Head of caudate nucleus (tissue), 42 donors: ENCODE results near the gene APOA1.

Source experiments
- DNase-seq, 42 donors: peaks; one replicate each; pipeline versions ENCODE4 v3.0.0 to v3.0.0-alpha.2; 2020 to 2021; ENCODE audit warnings: mixed read lengths in 7 of 42
- intact Hi-C: fragments of 100-400 bp; cut with DNase I; formaldehyde crosslinking; loops from one replicate; pipeline ENCODE4 v1.15.0; 2022

The APOA1 gene

GRCh38 chr11:116837231-116838091, at the start of gene APOA1:
Gene APOA1, minus strand, starts transcription at chr11:116837622. Its CDS starts 235 bp downstream, at chr11:116837387.
- DNase-seq, result no peak
- intact Hi-C loops, result no loop called here

DNA sequence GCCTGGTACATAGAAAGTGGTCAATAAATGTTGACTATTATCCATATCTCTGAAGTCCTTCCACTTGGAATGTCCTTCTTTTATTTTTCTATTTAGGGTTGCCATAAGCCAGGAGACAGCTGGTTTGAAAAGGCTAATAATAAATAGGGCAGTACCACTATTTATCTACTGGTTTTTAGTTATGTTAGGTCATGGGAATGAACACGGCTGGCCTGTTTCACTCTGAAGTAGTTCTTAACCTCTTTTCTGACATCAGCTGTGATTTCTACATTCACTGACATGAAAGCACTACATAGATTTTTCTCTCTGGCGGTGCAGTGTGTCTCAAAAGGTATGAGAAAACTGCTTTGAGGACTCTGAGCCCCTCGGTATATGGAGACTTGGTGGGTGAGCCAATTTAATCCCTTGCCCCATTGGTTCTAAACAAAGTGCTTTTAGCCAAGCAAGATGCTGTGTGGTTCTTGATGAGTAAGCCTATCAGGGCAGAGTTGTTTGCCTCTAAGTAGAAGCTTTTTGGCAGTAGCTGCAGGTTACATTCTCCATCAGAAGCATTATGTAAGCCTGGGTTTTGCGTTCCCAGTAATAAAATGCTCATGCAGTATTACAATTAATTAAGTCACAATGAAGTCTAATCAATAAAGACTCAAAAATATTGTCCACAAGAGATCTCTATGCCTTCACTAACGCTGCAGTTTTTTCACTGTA, 48.7 kb upstream of the APOA1 start:
- DNase-seq, result peak in 7 of 42 donors; percentile 35 to 66 (median 47)
- intact Hi-C loops, result no loop called here

GRCh38 chr11:116882386-116882785, 45.0 kb upstream of the APOA1 start:
- intact Hi-C loops, result no loop called here
- DNase-seq, result no peak

DNA sequence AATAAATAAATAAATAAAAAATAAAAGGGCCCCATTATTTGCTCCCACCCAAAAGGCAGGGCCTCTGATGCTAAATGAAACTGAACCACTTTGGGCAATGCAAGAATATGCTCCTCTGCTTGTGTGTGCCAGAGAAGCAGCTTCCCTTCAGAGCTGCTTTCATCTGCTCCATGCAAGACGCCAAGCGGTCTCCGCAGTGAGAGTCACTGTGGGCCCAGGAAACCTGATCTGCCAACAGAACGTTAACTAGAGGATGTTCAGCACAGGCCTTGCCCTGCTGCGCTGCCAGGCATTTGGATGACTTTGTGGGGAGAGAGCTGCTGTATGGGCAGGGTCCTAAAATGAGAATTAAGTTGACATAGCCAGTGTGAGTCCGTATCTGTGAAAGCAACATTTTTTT, 43.7 kb upstream of the APOA1 start:
- DNase-seq, result peak in 25 of 42 donors; percentile 26 to 73 (median 49)
- intact Hi-C loops, result no loop called here

- intact Hi-C loops, result loop anchor here (5.0 kb wide), 1 partner anchor 217 kb away; the partner anchor contains the start of gene SIK3
- DNase-seq, result peak in 10 of 42 donors; percentile 35 to 74 (median 50)
Observed at GRCh38 chr11:116879800-116880625, 42.6 kb upstream of the APOA1 start.

GRCh38 chr11:116876656-116877055, 39.2 kb upstream of the APOA1 start:
- DNase-seq, result no peak
- intact Hi-C loops, result loop anchor here (5.0 kb wide), 1 partner anchor 221 kb away; the partner anchor contains the start of gene SIK3

DNA sequence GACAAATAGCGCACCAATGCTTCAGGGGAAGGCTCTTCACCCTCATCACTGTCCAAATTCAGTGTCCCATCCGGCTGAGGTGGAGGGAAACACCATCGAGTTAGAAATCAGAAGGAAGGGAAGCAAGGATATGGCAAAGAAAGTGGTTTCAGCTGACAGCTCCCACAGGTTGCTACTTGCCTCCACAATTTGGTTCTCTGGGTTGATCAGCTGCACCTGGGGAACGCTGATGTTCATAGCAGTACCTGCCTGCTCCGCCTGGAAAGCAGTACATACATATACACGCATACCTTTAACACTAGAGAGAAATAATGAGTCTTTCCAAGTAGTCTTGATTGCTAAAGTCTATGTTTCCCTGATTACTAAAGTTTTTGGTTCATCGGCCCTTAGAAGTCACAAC, 37.8 kb upstream of the APOA1 start:
- intact Hi-C loops, result loop anchor here (5.0 kb wide), 1 partner anchor 222 kb away; the partner anchor contains the start of gene SIK3

GRCh38 chr11:116874251-116874650, 36.8 kb upstream of the APOA1 start:
- peak in 1 of 42 donors; percentile 45 for DNase-seq
- intact Hi-C loops, result no loop called here

More for the DNA sequence above, 37.8 kb upstream of the APOA1 start:
- no peak for DNase-seq

GRCh38 chr11:116873381-116873780, 36.0 kb upstream of the APOA1 start:
- no peak for DNase-seq
- intact Hi-C loops, result no loop called here

DNA sequence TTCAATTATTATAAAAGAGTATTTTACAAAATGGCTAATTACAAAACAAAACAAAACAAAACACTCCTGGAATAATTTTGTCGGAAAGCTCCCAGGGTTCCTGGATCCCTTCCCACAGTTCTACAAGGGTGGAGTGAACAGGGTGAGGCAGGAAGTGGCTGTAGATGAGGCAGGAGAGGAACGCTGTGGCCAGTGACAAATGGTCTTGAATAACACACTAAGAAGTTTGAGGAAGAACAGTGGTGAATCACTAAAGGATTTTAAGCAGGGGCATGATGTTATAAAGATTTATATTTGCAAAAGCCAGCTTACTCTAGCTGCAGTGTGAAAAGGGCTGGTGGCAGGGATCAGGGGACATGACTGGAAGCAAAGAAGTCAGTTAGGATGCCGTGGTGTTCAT, 33.8 kb upstream of the APOA1 start:
- intact Hi-C loops, result no loop called here
- no peak for DNase-seq

GRCh38 chr11:116870054-116870453, 32.6 kb upstream of the APOA1 start:
- intact Hi-C loops, result no loop called here
- DNase-seq, result no peak

DNA sequence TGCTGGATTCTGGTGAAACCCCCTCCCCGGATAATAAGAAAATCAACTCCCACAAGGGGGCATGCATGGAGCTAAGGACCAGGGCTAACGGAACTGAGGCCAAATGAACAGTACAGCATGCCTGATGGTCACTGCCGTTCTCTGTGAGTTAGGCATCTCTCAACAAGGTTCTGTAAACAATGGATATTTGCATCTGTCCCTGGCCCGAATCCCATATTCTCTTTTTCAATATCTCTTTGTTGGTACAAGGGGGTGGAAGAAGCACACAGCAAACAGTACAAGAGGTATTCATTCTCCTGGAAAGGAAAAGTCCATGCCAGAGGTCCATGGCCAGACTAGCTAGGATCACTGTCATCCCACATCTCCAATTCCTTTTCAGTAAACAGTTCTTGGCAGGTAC, 32.2 kb upstream of the APOA1 start:
- peak in 19 of 42 donors; percentile 24 to 83 (median 55) for DNase-seq
- intact Hi-C loops, result no loop called here

GRCh38 chr11:116868066-116868465, 30.6 kb upstream of the APOA1 start:
- intact Hi-C loops, result no loop called here

DNA sequence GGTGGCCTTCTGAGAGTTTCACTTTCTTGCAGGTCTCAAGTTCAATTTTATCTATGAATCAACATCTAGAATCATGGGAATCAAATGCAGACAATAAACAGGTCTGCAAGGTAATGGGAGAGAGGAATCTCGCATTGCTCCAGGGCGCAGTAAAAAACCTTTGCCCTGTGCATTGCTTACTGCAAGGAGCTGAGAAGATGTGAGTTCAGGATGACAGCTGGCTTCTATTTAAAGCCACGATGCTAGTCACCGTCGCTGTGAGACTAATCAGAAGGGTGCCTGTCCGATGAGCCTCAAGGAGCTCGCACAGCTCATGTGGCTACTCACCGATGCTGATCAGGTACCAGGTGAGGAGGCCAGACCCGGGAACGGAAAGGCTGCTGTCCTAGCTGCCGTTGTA, 30.2 kb upstream of the APOA1 start:
- no peak for DNase-seq
- intact Hi-C loops, result no loop called here

More at GRCh38 chr11:116868066-116868465, 30.6 kb upstream of the APOA1 start:
- no peak for DNase-seq

GRCh38 chr11:116866804-116867455, 29.5 kb upstream of the APOA1 start:
- intact Hi-C loops, result no loop called here
- DNase-seq, result no peak

- intact Hi-C loops, result no loop called here
Observed at GRCh38 chr11:116865696-116866095, 28.3 kb upstream of the APOA1 start.

GRCh38 chr11:116864531-116864930, 27.1 kb upstream of the APOA1 start:
- intact Hi-C loops, result no loop called here
- no peak for DNase-seq

More at GRCh38 chr11:116865696-116866095, 28.3 kb upstream of the APOA1 start:
- no peak for DNase-seq

DNA sequence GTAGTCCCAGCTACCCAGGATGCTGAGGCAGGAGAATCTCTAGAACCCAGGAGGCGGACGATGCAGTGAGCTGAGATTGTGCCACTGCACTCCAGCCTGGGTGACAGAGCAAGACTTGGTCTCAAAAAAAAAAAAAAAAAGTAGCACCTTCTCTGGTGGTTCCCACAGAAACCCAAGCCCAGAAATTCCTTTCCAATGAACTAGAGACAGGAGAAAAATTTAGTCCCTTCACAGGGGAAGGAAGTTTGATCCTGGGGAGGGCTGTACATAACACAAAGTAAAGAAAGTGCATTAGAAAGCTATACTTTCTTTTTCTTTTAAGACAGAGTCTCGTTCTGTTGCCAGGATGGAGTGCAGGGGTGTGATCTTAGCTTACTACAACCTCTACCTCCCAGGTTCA, 25.5 kb upstream of the APOA1 start:
- DNase-seq, result no peak
- intact Hi-C loops, result no loop called here

- DNase-seq, result no peak
- intact Hi-C loops, result no loop called here
Observed at GRCh38 chr11:116862185-116862584, 24.8 kb upstream of the APOA1 start.
